Caco-2 (cell line): Measurements from ENCODE around the gene C20orf96. TPM values are rescaled to one million over a fixed set of nuclear protein-coding genes. Genes with fewer than 3 reads are reported as not detected.
"Not testable (repeated sequence)": the region's sequence is repeated elsewhere in the genome, so short reads cannot be mapped to it uniquely, and the experiment has no call there.

ENCODE experiments used
- BruUV-seq: library from RNA; stranded (reverse); fragments of 400-500 nt; replicated peaks from 2 replicates; lab custom pipeline; 2021; lab: Mats Ljungman, UMichigan
- CTCF ChIA-PET: fragments of 300-600 bp; sonication (Branson Sonifier 250); formaldehyde crosslinking; loops from one replicate; lab custom pipeline; 2022; ENCODE audit warnings: antibody characterized with exemption; lab: Charles Lee
- POLR2A ChIA-PET: fragments of 300-600 bp; sonication (Branson Sonifier 250); formaldehyde crosslinking; loops from one replicate; lab custom pipeline; 2022; ENCODE audit warnings: antibody characterized with exemption; lab: Charles Lee
- DNase-seq, 2 experiments: peaks; one replicate each; pipeline versions ENCODE4 v3.0.0 to v3.0.0-alpha.2; 2020 to 2022
- H3K27me3 ChIP-seq: replicated peaks from 2 replicates; pipeline ENCODE4 v1.6.0; 2011; ENCODE audit warnings: low read length; ENCODE audit not compliant: control insufficient read depth, insufficient read depth
- H3K36me3 ChIP-seq: 2 replicates; pipeline ENCODE4 v1.5.1; 2011; ENCODE audit warnings: low read length; ENCODE audit not compliant: control insufficient read depth, insufficient read depth
- H3K4me1 ChIP-seq: fragments of 250-450 bp; sonication (Bioruptor Pico); 2 replicates; pipeline ENCODE4 v1.5.1; 2020; ENCODE audit warnings: mild to moderate bottlenecking
- H3K4me3 ChIP-seq: 2 replicates; pipeline ENCODE4 v1.5.1; 2011; ENCODE audit warnings: low read depth, mild to moderate bottlenecking, control low read depth, low read length
- H3K9me3 ChIP-seq: fragments of 250-450 bp; sonication (Bioruptor Pico); 2 replicates; pipeline ENCODE4 v1.5.1; 2020; ENCODE audit warnings: mild to moderate bottlenecking, moderate library complexity
- H3K27ac Mint-ChIP-seq: one replicate; pipeline ENCODE4 v1.8.0; 2022; ENCODE audit warnings: mixed read lengths; ENCODE audit not compliant: unreplicated experiment
- H3K27me3 Mint-ChIP-seq: one replicate; pipeline ENCODE4 v1.8.0; 2022; ENCODE audit warnings: mixed read lengths; ENCODE audit not compliant: insufficient read depth, unreplicated experiment
- H3K36me3 Mint-ChIP-seq: one replicate; pipeline ENCODE4 v1.8.0; 2022; ENCODE audit warnings: mild to moderate bottlenecking, mixed read lengths; ENCODE audit not compliant: insufficient read depth, unreplicated experiment
- H3K4me1 Mint-ChIP-seq: one replicate; pipeline ENCODE4 v1.8.0; 2022; ENCODE audit warnings: low read depth, mixed read lengths; ENCODE audit not compliant: unreplicated experiment
- H3K4me3 Mint-ChIP-seq: one replicate; pipeline ENCODE4 v1.8.0; 2022; ENCODE audit warnings: mild to moderate bottlenecking, moderate library complexity, mixed read lengths; ENCODE audit not compliant: unreplicated experiment
- H3K9me3 Mint-ChIP-seq: one replicate; pipeline ENCODE4 v1.8.0; 2022; ENCODE audit warnings: mixed read lengths; ENCODE audit not compliant: unreplicated experiment
- intact Hi-C: fragments of 100-400 bp; cut with micrococcal nuclease; formaldehyde crosslinking; loops from one replicate; pipeline ENCODE4 v1.10.0; 2022; ENCODE audit not compliant: unreplicated experiment
- total RNA-seq: library from RNA; stranded (reverse); gene quantifications from 2 replicates; pipeline ENCODE4 v1.2.3, GENCODE V29; 2022
- TF ChIP-seq, protein P1 (sequence below), 2 experiments: fragments of 200-600 bp in 1 of 2; IDR thresholded peaks; 1 replicate in 1 of 2; 2 replicates in 1 of 2; pipeline versions ENCODE4 v1.5.1 to v1.8.0; 2011 to 2022; ENCODE audit warnings: antibody characterized with exemption in 1 of 2, control low read depth in 1 of 2, inconsistent platforms in 1 of 2, low read depth in 1 of 2, low read length in 1 of 2, mild to moderate bottlenecking in 1 of 2, moderate library complexity in 1 of 2; ENCODE audit not compliant: insufficient read depth in 1 of 2, severe bottlenecking in 1 of 2, unreplicated experiment in 1 of 2

C20orf96 gene
- total RNA-seq, 1 experiment from 2014 or later = 11.5 TPM

DNA sequence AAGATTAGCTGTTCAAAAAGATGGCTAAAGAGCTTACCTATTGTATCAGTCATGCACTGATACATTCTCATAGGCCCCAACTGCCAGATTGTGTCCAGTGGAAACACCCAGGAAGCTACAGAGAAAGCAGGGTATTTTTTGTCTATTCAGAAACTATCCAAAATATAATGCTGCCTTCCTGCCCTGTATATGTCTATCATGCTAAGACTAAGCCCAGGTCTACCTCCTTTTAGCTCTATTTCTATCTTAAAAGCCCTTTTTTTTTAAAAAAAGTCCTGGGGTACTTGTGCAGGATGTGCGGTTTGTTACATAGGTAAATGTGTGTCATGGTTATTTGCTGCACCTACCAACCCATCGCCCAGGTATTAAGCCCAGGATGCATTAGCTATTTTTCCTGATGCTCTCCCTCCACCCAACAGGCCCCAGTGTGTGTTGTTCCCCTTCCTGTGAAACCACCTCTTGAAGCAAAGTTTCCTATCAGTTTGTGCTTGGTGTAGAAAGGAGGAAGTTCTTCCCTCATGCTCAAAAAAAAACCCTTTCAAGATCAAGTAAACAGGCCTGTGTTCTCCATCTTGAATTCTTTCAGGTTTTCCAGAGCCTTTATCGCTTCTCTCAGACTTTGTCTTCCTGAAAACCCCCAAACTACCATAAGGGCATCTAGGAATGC, 63.0 kb downstream of the C20orf96 start:
- no peak overlapping the region for H3K27ac Mint-ChIP-seq
- intact Hi-C loops = no loop called here

DNA sequence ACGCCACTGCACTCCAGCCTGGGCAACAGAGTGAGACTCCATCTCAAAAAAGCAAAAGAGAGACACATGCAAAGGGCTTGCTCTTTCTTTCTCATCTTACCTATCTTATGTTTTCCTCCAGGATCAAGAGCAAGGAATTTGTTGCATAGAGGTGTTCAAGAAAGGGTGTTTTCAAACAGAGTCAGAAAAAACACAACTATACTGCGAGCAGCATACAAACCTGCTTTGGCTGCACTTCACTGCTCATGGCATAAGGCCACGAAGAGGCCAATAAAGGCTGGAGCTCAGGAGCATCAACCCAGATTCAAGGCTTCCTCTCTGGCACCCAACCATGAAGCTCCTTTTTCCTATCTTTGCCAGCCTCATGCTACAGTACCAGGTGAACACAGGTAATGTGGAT, 63.6 kb downstream of the C20orf96 start, which contains the start of gene DEFB129:
Gene DEFB129, plus strand, starts transcription at position 301 of the 400 bp plus-strand sequence. Its CDS starts 31 bp downstream, at position 332.
- Histone ChIP-seq H3K36me3 (no peaks in the 10 kb centered on the region), H3K9me3 (no peaks in the 10 kb centered on the region; the same call in 1 of the 2 replicates), H3K4me1 (no peaks in the 10 kb centered on the region), H3K4me3 (no peak within 1 kb of the TSS), H3K27me3 (no peaks in the 10 kb centered on the region)
- POLR2A ChIA-PET = no interaction called here
- no peaks in the 10 kb centered on the region for H3K4me1 Mint-ChIP-seq
- BruUV-seq = no TSS peak
- TF ChIP-seq, protein P1, sequence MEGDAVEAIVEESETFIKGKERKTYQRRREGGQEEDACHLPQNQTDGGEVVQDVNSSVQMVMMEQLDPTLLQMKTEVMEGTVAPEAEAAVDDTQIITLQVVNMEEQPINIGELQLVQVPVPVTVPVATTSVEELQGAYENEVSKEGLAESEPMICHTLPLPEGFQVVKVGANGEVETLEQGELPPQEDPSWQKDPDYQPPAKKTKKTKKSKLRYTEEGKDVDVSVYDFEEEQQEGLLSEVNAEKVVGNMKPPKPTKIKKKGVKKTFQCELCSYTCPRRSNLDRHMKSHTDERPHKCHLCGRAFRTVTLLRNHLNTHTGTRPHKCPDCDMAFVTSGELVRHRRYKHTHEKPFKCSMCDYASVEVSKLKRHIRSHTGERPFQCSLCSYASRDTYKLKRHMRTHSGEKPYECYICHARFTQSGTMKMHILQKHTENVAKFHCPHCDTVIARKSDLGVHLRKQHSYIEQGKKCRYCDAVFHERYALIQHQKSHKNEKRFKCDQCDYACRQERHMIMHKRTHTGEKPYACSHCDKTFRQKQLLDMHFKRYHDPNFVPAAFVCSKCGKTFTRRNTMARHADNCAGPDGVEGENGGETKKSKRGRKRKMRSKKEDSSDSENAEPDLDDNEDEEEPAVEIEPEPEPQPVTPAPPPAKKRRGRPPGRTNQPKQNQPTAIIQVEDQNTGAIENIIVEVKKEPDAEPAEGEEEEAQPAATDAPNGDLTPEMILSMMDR (IDR thresholded peaks at IDR 0.05; ENCODE audit: insufficient read depth in 1 of 2, low read depth in 1 of 2, low read length in 1 of 2, severe bottlenecking in 1 of 2, unreplicated experiment in 1 of 2) = no peak
- H3K27me3 Mint-ChIP-seq = peaks cover 5% of the 10 kb centered on the region
- H3K4me3 Mint-ChIP-seq = no peak within 1 kb of the TSS
- no peaks in the 10 kb centered on the region for H3K9me3 Mint-ChIP-seq
- intact Hi-C loops = no loop called here
- CTCF ChIA-PET = no interaction called here
- H3K36me3 Mint-ChIP-seq = no peaks in the 10 kb centered on the region
- H3K27ac Mint-ChIP-seq = no peak within 1 kb of the TSS
- DNase-seq = no peak

More for the DNA sequence above, 63.0 kb downstream of the C20orf96 start:
- ChIA-PET POLR2A (no interaction called here), CTCF (no interaction called here)
- H3K27me3 ChIP-seq = no peaks in the 10 kb centered on the region
- DNase-seq = no peak
- H3K9me3 Mint-ChIP-seq = no peaks in the 10 kb centered on the region
- no peaks in the 10 kb centered on the region for H3K4me1 Mint-ChIP-seq
- H3K36me3 ChIP-seq = no peaks in the 10 kb centered on the region
- H3K4me1 ChIP-seq = no peaks in the 10 kb centered on the region
- H3K4me3 ChIP-seq = no peak overlapping the region
- H3K36me3 Mint-ChIP-seq = no peaks in the 10 kb centered on the region
- H3K27me3 Mint-ChIP-seq = peaks cover 5% of the 10 kb centered on the region
- TF ChIP-seq, protein P1 (IDR thresholded peaks at IDR 0.05; ENCODE audit: insufficient read depth in 1 of 2, low read depth in 1 of 2, low read length in 1 of 2, severe bottlenecking in 1 of 2, unreplicated experiment in 1 of 2) = no peak
- no TSS peak for BruUV-seq
- H3K9me3 ChIP-seq = no peaks in the 10 kb centered on the region; the same call in 1 of the 2 replicates
- no peak overlapping the region for H3K4me3 Mint-ChIP-seq

DNA sequence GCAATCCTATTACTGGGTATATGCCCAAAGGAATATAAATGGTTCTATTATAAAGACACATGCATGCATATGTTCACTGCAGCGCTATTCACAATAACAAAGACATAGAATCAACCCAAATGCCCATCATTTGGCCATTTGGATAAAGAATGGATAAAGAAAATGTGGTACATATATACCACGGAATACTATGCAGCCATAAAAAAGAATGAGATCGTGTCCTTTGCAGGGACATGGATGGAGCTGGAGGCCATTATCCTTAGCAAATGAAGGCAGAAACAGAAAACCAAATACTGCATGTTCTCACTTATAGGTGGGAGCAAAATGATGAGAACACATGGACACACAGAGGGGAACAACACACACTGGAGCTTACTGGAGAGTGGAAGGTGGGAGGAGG, 64.7 kb downstream of the C20orf96 start:
- H3K27me3 ChIP-seq, CTCF ChIA-PET, H3K4me3 ChIP-seq, H3K4me1 ChIP-seq, H3K4me3 Mint-ChIP-seq, H3K36me3 ChIP-seq, H3K9me3 ChIP-seq, DNase-seq, POLR2A ChIA-PET, H3K27ac Mint-ChIP-seq, H3K9me3 Mint-ChIP-seq, BruUV-seq, H3K4me1 Mint-ChIP-seq, H3K36me3 Mint-ChIP-seq, H3K27me3 Mint-ChIP-seq, intact Hi-C loops: not testable (repeated sequence)
